DND-41 (cell line): ENCODE measurements around the gene UBQLN2.

Source experiments
- ATAC-seq: fragments of 200-7000 bp; cut with Tn5 transposase; 3 replicates; pipeline ENCODE4 v1.9.1; 2021; ENCODE audit warnings: low read depth; ENCODE audit not compliant: insufficient read depth
- DNase-seq: peaks from one replicate; pipeline ENCODE4 v3.0.0-alpha.2; 2020
- H2AFZ ChIP-seq: 2 replicates; pipeline ENCODE4 v1.6.0; 2012; ENCODE audit warnings: low read depth, low read length
- H3K27ac ChIP-seq: 2 replicates; pipeline ENCODE4 v1.5.1; 2012; ENCODE audit warnings: low read length, inconsistent platforms
- H3K27me3 ChIP-seq: fragments of 200-600 bp; sonication (generic); 2 replicates; pipeline ENCODE4 v1.6.0; 2012; ENCODE audit warnings: low read length, mild to moderate bottlenecking, inconsistent platforms; ENCODE audit not compliant: insufficient read depth, poor library complexity
- H3K36me3 ChIP-seq: 2 replicates; pipeline ENCODE4 v1.5.1; 2012; ENCODE audit warnings: low read length, inconsistent platforms; ENCODE audit not compliant: insufficient read depth
- H3K4me1 ChIP-seq: 2 replicates; pipeline ENCODE4 v1.5.1; 2012; ENCODE audit warnings: mild to moderate bottlenecking, low read length; ENCODE audit not compliant: insufficient read depth
- H3K4me2 ChIP-seq: 2 replicates; pipeline ENCODE4 v1.6.0; 2012; ENCODE audit warnings: mild to moderate bottlenecking, moderate library complexity, low read length, inconsistent platforms; ENCODE audit not compliant: insufficient read depth
- H3K4me3 ChIP-seq, 2 experiments: fragments of 200-600 bp in 1 of 2; shearing (Covaris generic) in 1 of 2; 2 replicates each; pipeline ENCODE4 v1.5.1; 2012 to 2016; ENCODE audit warnings: inconsistent platforms in 2 of 2, low read length in 2 of 2, mild to moderate bottlenecking in 2 of 2, low read depth in 1 of 2, moderate library complexity in 1 of 2
- H3K79me2 ChIP-seq: 2 replicates; pipeline ENCODE4 v1.6.0; 2012; ENCODE audit warnings: low read length, inconsistent platforms; ENCODE audit not compliant: insufficient read depth
- H3K9ac ChIP-seq: 2 replicates; pipeline ENCODE4 v1.6.0; 2012; ENCODE audit warnings: low read depth, mild to moderate bottlenecking, inconsistent platforms, low read length, moderate library complexity
- H3K9me3 ChIP-seq: 2 replicates; pipeline ENCODE4 v1.5.1; 2012; ENCODE audit warnings: low read length, moderate library complexity, mild to moderate bottlenecking, inconsistent platforms; ENCODE audit not compliant: insufficient read depth, severe bottlenecking
- H4K20me1 ChIP-seq: 2 replicates; pipeline ENCODE4 v1.6.0; 2012; ENCODE audit warnings: low read length; ENCODE audit not compliant: insufficient read depth
- EZH2 ChIP-seq: IDR thresholded peaks from 3 replicates; pipeline ENCODE4 v1.6.1; 2012; ENCODE audit warnings: borderline replicate concordance, low read depth, mild to moderate bottlenecking, moderate library complexity, low read length, inconsistent platforms; ENCODE audit not compliant: severe bottlenecking
- TF ChIP-seq, protein P1 (sequence below): IDR thresholded peaks from 2 replicates; pipeline ENCODE4 v1.5.1; 2012; ENCODE audit warnings: borderline replicate concordance, low read length, moderate library complexity, mild to moderate bottlenecking; ENCODE audit not compliant: poor library complexity, severe bottlenecking; ENCODE audit errors: extremely low read depth

The UBQLN2 gene

GRCh38 chrX:56615282-56615681, 51.9 kb downstream of the UBQLN2 start:
- Histone ChIP-seq H3K9ac (no peak overlapping the region), H3K36me3 (no peaks in the 10 kb centered on the region), H3K79me2 (no peaks in the 10 kb centered on the region), H3K27me3 (no peaks in the 10 kb centered on the region), H3K4me3 (no peak overlapping the region), H3K27ac (no peak overlapping the region), H3K9me3 (no peaks in the 10 kb centered on the region), H3K4me2 (no peak overlapping the region), H3K4me1 (peaks cover 3% of the 10 kb centered on the region; the same call in 1 of the 2 replicates), H2AFZ (no peak overlapping the region), H4K20me1 (no peaks in the 10 kb centered on the region)
- ATAC-seq (no peak), DNase-seq (no peak)
- TF ChIP-seq EZH2: no peak
- TF ChIP-seq, protein P1, sequence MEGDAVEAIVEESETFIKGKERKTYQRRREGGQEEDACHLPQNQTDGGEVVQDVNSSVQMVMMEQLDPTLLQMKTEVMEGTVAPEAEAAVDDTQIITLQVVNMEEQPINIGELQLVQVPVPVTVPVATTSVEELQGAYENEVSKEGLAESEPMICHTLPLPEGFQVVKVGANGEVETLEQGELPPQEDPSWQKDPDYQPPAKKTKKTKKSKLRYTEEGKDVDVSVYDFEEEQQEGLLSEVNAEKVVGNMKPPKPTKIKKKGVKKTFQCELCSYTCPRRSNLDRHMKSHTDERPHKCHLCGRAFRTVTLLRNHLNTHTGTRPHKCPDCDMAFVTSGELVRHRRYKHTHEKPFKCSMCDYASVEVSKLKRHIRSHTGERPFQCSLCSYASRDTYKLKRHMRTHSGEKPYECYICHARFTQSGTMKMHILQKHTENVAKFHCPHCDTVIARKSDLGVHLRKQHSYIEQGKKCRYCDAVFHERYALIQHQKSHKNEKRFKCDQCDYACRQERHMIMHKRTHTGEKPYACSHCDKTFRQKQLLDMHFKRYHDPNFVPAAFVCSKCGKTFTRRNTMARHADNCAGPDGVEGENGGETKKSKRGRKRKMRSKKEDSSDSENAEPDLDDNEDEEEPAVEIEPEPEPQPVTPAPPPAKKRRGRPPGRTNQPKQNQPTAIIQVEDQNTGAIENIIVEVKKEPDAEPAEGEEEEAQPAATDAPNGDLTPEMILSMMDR: no peak
